ENCODE measurements around the gene TM4SF20. TPM values are rescaled to one million over a fixed set of nuclear protein-coding genes. Genes with fewer than 3 reads are reported as not detected.

Gene TM4SF20
- total RNA-seq, 4 donors from 2014 or later, result not detected

DNA sequence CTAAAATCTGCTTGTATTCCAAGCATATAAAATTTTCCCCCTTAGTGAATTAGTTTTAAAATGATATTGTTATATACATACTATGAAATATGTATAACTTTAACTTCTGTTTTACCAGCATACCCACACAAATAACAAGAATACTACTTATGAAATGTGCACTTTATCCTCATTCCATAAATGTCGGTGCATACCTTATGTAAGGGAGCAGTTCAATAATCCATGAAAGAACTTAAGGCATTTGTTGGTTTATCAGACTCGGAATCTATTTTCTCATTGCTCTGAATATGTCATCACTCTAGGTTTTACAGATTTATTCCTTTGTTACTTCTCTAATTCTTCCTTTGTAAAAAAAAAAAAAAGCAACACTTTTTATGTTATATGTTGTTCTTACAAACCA, 66.5 kb downstream of the TM4SF20 start:
- no peak for TF ChIP-seq CTCF (IDR thresholded peaks at IDR 0.05)
- no peak for TF ChIP-seq POLR2A (IDR thresholded peaks at IDR 0.05)
- WGBS, 2 donors, result 47 to 60% methylated on average over 2 of the region's 2 CpGs
- DNase-seq (ENCODE audit: low spot score in 2 of 2), result no peak
- intact Hi-C loops (cut with DNase I; ENCODE audit: low total_unique reads), result no loop called here
- H3K4me3 ChIP-seq (ENCODE audit: low read depth, poor library complexity, severe bottlenecking), result no peak overlapping the region

Other genes starting within 250 kb of the TM4SF20 start
- under 1 TPM; 0.04 to 0.58 (median 0.18) TPM for gene COL4A4, start 215.1 kb downstream of the TM4SF20 start, total RNA-seq
- under 1 TPM; 0.08 to 0.56 (median 0.24) TPM for gene COL4A3, start 214.7 kb downstream of the TM4SF20 start, total RNA-seq
- 100 to 1,000 TPM in 1 of 4 donors, 10 to 100 TPM in 3; 76.6 to 105 (median 83.3) TPM for gene MFF, start 54.1 kb downstream of the TM4SF20 start, total RNA-seq
- gene SCYGR1, start 8.6 kb upstream of the TM4SF20 start, total RNA-seq, result not detected
- gene AGFG1, start 92.8 kb upstream of the TM4SF20 start, total RNA-seq, result 10 to 100 TPM; 44.6 to 65.3 (median 55.7) TPM
- 10 to 100 TPM in 1 of 4 donors, not detected in 3; 12.5 TPM for gene SCYGR2, start 219.6 kb upstream of the TM4SF20 start, total RNA-seq
- 1 to 10 TPM in 1 of 4 donors, not detected in 3; 5.7 TPM for gene SCYGR3, start 235.5 kb upstream of the TM4SF20 start, total RNA-seq
- 1 to 10 TPM in 1 of 4 donors, not detected in 3; 5.1 TPM for gene SCYGR4, start 238.2 kb upstream of the TM4SF20 start, total RNA-seq

Measured in lower leg skin (tissue), 4 donors.